ENCODE data around the gene SCYL3.

SCYL3 gene, protein sequence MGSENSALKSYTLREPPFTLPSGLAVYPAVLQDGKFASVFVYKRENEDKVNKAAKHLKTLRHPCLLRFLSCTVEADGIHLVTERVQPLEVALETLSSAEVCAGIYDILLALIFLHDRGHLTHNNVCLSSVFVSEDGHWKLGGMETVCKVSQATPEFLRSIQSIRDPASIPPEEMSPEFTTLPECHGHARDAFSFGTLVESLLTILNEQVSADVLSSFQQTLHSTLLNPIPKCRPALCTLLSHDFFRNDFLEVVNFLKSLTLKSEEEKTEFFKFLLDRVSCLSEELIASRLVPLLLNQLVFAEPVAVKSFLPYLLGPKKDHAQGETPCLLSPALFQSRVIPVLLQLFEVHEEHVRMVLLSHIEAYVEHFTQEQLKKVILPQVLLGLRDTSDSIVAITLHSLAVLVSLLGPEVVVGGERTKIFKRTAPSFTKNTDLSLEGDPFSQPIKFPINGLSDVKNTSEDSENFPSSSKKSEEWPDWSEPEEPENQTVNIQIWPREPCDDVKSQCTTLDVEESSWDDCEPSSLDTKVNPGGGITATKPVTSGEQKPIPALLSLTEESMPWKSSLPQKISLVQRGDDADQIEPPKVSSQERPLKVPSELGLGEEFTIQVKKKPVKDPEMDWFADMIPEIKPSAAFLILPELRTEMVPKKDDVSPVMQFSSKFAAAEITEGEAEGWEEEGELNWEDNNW

DNA sequence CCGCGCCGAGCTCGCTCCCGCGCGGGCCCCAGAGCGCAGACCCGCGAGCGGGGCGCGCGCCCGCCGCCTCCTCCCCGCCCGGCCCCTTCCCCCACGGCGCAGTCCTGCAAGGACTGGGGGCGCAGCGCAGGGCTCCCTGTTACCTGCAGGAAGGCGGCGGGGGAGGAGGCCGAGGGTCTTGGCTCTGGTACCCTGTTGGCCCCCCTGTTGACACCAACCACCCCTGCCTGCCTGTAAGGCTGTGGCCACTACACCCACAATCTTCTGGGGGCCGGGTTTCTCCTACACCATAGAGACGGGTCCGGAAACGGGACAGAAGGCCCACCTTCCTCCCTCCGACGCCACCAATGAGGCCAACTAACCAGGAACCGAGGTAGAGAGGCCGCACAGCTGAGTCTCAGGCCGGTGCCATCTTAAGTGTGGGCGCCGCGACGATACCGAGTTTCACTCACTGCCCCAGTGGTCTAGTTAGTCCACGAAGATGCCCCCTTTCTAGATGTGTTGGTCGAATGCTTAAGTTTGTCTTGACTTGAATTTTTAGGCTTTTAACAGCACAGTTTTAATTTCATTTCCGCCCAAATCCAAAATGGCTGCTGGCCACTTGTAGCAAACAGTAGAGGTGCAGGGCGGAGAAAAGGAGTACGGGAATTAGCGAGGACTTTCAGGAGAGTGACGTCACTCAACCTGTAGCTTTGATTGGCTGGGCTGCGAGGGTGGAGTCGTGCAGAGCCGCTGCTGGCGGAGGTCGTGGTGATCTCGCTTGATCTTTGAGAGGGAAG lies at the start of gene SCYL3:
TSS of gene SCYL3 (minus strand) at position 252 of the 779 bp plus-strand sequence. CDS start 5,056 bp downstream, outside the sequence.
- TF ChIP-seq, protein P1, sequence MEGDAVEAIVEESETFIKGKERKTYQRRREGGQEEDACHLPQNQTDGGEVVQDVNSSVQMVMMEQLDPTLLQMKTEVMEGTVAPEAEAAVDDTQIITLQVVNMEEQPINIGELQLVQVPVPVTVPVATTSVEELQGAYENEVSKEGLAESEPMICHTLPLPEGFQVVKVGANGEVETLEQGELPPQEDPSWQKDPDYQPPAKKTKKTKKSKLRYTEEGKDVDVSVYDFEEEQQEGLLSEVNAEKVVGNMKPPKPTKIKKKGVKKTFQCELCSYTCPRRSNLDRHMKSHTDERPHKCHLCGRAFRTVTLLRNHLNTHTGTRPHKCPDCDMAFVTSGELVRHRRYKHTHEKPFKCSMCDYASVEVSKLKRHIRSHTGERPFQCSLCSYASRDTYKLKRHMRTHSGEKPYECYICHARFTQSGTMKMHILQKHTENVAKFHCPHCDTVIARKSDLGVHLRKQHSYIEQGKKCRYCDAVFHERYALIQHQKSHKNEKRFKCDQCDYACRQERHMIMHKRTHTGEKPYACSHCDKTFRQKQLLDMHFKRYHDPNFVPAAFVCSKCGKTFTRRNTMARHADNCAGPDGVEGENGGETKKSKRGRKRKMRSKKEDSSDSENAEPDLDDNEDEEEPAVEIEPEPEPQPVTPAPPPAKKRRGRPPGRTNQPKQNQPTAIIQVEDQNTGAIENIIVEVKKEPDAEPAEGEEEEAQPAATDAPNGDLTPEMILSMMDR (IDR thresholded peaks at IDR 0.05; ENCODE audit: control insufficient read depth, extremely low read depth, insufficient read depth), result no peak
- peak within 1 kb of the TSS; percentile 67 for H3K4me3 ChIP-seq (ENCODE audit: low read depth, low read length)
- DNase-seq (ENCODE audit: low read depth), result peak; percentile 96

DNA sequence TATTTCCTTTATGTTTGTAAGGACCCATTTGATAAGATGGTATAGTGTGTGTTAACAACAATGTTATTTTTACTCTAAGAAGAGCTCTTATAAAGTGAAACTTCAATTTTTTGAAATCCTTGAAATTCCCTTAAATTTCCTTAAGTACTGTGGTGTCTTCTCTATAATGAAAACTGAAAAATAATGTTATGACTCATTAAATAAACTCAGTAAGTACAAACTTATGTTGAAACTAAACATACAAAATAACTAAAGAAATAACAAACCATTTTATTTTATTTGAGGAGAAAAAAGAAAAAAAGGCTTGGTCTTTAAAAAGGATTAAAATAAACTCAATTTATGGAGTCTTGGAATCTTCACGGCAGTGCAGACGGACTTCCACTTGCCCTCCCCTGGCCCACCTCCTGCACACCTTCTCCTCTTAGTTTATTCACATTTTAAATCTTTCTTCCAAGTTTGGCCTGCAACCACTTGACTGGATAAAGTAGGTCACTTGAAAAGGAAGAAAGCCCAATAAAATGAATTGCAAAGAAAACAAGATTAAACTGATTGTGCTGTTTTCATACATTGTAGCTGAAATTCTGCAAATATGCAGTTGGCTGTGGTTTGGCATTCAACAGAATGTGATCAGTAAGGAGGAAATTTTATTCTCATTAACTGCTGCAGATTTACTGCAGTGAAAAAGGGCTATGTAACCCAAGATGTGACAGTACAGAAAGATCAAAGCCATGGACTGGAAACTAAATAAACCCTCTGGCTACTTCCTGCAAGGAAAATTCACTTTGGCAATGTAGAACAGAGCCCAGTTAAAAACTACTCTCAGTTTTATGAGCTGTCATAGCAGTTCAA lies 48.5 kb upstream of the SCYL3 start:
- H3K4me3 ChIP-seq (ENCODE audit: low read depth, low read length), result no peak overlapping the region
- peak; percentile 49 for DNase-seq (ENCODE audit: low read depth)
- TF ChIP-seq, protein P1 (IDR thresholded peaks at IDR 0.05; ENCODE audit: control insufficient read depth, extremely low read depth, insufficient read depth), result no peak

DNA sequence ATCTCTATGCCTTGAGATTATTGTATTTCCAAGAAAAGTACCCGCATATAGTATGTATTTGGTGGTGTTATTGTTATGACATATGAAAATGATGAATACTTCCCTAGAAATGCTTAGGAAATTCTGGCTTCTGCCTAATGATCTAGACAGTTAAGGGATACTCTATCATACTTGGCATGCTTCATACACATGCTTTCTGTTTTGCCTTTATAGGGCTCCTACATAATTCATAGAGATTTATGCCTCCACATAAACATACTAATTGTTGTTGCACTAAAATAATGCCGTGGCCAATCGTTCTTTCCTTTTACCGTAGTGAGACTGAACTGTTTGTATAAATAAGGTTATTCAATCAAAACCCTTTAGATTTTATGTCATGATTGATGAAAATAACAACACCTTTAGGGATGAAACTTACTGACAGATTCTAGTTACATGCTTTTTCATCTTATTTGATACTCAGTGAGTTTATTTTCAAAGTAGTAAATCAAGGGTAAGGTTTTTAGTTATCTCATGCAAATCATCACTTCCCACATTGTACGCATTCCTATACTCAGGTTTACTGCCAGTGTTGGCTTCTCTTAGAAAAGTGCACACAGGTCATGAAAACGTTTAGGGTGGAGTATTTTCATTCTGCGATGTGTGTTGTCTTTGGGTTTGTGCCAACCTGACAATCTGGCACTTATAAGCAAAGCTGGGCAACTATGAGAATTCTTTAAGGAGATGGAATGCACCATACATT lies 40.5 kb upstream of the SCYL3 start:
- no peak for DNase-seq (ENCODE audit: low read depth)
- TF ChIP-seq, protein P1 (IDR thresholded peaks at IDR 0.05; ENCODE audit: control insufficient read depth, extremely low read depth, insufficient read depth), result no peak
- no peak overlapping the region for H3K4me3 ChIP-seq (ENCODE audit: low read depth, low read length)

DNA sequence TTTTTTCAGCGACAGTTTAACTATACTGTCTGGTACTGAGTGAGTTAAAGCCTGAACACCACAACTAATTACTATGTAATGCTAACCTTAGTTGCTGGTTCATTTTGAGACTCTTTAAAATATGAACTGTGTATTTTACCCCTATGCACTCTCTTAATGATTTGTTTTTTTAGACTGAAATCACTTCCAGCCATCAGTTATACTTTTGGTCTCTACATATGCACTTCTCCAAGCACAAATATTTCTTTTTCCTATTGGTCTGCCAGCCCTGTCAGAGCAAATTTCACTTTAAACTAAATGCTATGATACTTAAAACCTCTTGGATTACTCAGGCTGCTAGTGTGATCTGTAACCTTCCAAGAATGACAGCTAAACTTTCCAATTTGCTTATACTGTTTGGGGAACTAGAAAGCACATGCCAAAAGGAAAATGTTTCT lies 38.1 kb upstream of the SCYL3 start:
- TF ChIP-seq, protein P1 (IDR thresholded peaks at IDR 0.05; ENCODE audit: control insufficient read depth, extremely low read depth, insufficient read depth), result no peak
- DNase-seq (ENCODE audit: low read depth), result no peak
- no peak overlapping the region for H3K4me3 ChIP-seq (ENCODE audit: low read depth, low read length)

DNA sequence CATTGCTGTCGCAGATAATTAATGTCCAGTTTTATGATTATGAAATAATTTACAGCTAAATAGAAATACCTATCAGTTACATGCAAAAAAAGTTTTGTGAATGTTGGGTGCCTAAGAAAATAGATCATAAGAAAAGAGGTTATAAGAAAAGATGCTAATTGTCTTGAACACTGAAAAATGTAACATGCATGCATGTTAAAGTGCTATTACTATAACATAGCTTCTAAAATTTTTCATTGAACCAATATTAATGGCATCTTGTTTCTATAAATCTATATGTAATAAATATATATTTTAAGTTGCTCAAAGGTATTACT lies 35.5 kb upstream of the SCYL3 start:
- TF ChIP-seq, protein P1 (IDR thresholded peaks at IDR 0.05; ENCODE audit: control insufficient read depth, extremely low read depth, insufficient read depth), result no peak
- H3K4me3 ChIP-seq (ENCODE audit: low read depth, low read length), result no peak overlapping the region
- no peak for DNase-seq (ENCODE audit: low read depth)

All from LNCaP clone FGC (cell line).